GM06990 (cell line): ENCODE measurements around the gene TNFRSF1A.
"Not testable (repeated sequence)": the region's sequence is repeated elsewhere in the genome, so short reads cannot be mapped to it uniquely, and the experiment has no call there.

Source experiments
- DNase-seq: peaks from one replicate; pipeline ENCODE4 v3.0.0-alpha.2; 2011; ENCODE audit not compliant: insufficient read length; ENCODE audit errors: extremely low read depth
- H3K27me3 ChIP-seq: replicated peaks from 2 replicates; pipeline ENCODE4 v1.6.0; 2011; ENCODE audit warnings: low read length; ENCODE audit not compliant: control insufficient read depth, insufficient read depth
- H3K36me3 ChIP-seq: 2 replicates; pipeline ENCODE4 v1.5.1; 2011; ENCODE audit warnings: low read length; ENCODE audit not compliant: control insufficient read depth, insufficient read depth
- H3K4me3 ChIP-seq: replicated peaks from 2 replicates; pipeline ENCODE4 v1.5.1; 2011; ENCODE audit warnings: low read depth, mild to moderate bottlenecking, control low read depth, low read length
- CTCF ChIP-seq: IDR thresholded peaks from 2 replicates; pipeline ENCODE4 v1.5.1; 2011; ENCODE audit warnings: low read length, control low read depth, mild to moderate bottlenecking, inconsistent platforms; ENCODE audit not compliant: insufficient read depth, poor library complexity, severe bottlenecking

The TNFRSF1A gene

GRCh38 chr12:6343518-6343917 lies 1.6 kb upstream of the TNFRSF1A start:
- no peak for DNase-seq
- no peak for TF ChIP-seq CTCF
- no peak overlapping the region for H3K4me3 ChIP-seq
- H3K27me3 ChIP-seq: no peaks in the 10 kb centered on the region
- H3K36me3 ChIP-seq: no peaks in the 10 kb centered on the region

- TF ChIP-seq CTCF: no peak
- Histone ChIP-seq H3K4me3 (peak overlapping the region; percentile 73), H3K27me3 (no peaks in the 10 kb centered on the region), H3K36me3 (no peaks in the 10 kb centered on the region)
- no peak for DNase-seq
Observed at GRCh38 chr12:6342140-6342889, 439 bp upstream of the TNFRSF1A start.

- no peaks in the 10 kb centered on the region for H3K36me3 ChIP-seq
- DNase-seq: no peak
- peak overlapping the region; percentile 73 for H3K4me3 ChIP-seq
- no peaks in the 10 kb centered on the region for H3K27me3 ChIP-seq
- no peak for TF ChIP-seq CTCF
Observed at GRCh38 chr12:6340745-6341416, 995 bp downstream of the TNFRSF1A start.

- Histone ChIP-seq H3K36me3 (no peaks in the 10 kb centered on the region), H3K4me3 (peak overlapping the region; percentile 73), H3K27me3 (no peaks in the 10 kb centered on the region)
- TF ChIP-seq CTCF: no peak
- no peak for DNase-seq
Observed at GRCh38 chr12:6340032-6340638, 1.7 kb downstream of the TNFRSF1A start.

- Histone ChIP-seq H3K36me3 (no peaks in the 10 kb centered on the region), H3K4me3 (no peak overlapping the region)
Observed at GRCh38 chr12:6338955-6339354, 2.9 kb downstream of the TNFRSF1A start.

GRCh38 chr12:6338536-6338935 lies 3.3 kb downstream of the TNFRSF1A start:
- H3K4me3 ChIP-seq, H3K36me3 ChIP-seq, DNase-seq, H3K27me3 ChIP-seq: not testable (repeated sequence)

More at GRCh38 chr12:6338955-6339354, 2.9 kb downstream of the TNFRSF1A start:
- no peak for DNase-seq
- no peaks in the 10 kb centered on the region for H3K27me3 ChIP-seq
- no peak for TF ChIP-seq CTCF
